Stimulated activated naive CD8-positive, alpha-beta T cell treated with anti-CD3 and anti-CD28 coated beads, Interleukin-15, Interleukin-2, amounts not matched to agents 100 U/mL and 50 U/mL, for 24 hours (primary cell): Measurements from ENCODE around the gene OVAAL.

Experiments used
- ATAC-seq: fragments of 150-1000 bp; cut with Tn5 transposase; one replicate; pipeline ENCODE4 v1.10.0; 2021
- DNase-seq: peaks from one replicate; pipeline ENCODE4 v3.0.0; 2021

The OVAAL gene

GRCh38 chr1:180571060-180571831 is 12.5 kb downstream of the OVAAL start:
- DNase-seq (no peak), ATAC-seq (no peak)

GRCh38 chr1:180571832-180572636 is 13.3 kb downstream of the OVAAL start:
- ATAC-seq, result peak; percentile 94
- DNase-seq, result peak; percentile 40

- no peak for DNase-seq
- no peak for ATAC-seq
These were observed 14.0 kb downstream of the OVAAL start for GRCh38 chr1:180572760-180573159.

- ATAC-seq, result no peak
These were observed 15.4 kb downstream of the OVAAL start for GRCh38 chr1:180574031-180574713.

GRCh38 chr1:180577361-180577760 is 18.6 kb downstream of the OVAAL start:
- DNase-seq (no peak), ATAC-seq (no peak)

More at GRCh38 chr1:180574031-180574713, 15.4 kb downstream of the OVAAL start:
- no peak for DNase-seq

- no peak for DNase-seq
- ATAC-seq, result no peak
These were observed 21.3 kb downstream of the OVAAL start for GRCh38 chr1:180579961-180580611.

- no peak for DNase-seq
- no peak for ATAC-seq
These were observed 22.9 kb downstream of the OVAAL start for GRCh38 chr1:180581635-180582039.

- ATAC-seq, result no peak
These were observed 26.1 kb downstream of the OVAAL start for GRCh38 chr1:180584869-180585268.

GRCh38 chr1:180585994-180586359 is 27.2 kb downstream of the OVAAL start:
- ATAC-seq (no peak), DNase-seq (no peak)

More at GRCh38 chr1:180584869-180585268, 26.1 kb downstream of the OVAAL start:
- no peak for DNase-seq

GRCh38 chr1:180586671-180587155 is 27.9 kb downstream of the OVAAL start:
- DNase-seq (no peak), ATAC-seq (no peak)

- DNase-seq (no peak), ATAC-seq (no peak)
These were observed 29.4 kb downstream of the OVAAL start for GRCh38 chr1:180588121-180588520.

GRCh38 chr1:180590889-180591288 is 32.1 kb downstream of the OVAAL start:
- no peak for DNase-seq
- no peak for ATAC-seq

GRCh38 chr1:180593382-180593781 is 34.6 kb downstream of the OVAAL start:
- no peak for ATAC-seq
- no peak for DNase-seq

- ATAC-seq (no peak), DNase-seq (no peak)
These were observed 36.0 kb downstream of the OVAAL start for GRCh38 chr1:180594723-180595122.

- no peak for ATAC-seq
These were observed 37.2 kb downstream of the OVAAL start for GRCh38 chr1:180595966-180596365.

GRCh38 chr1:180597520-180597919 is 38.8 kb downstream of the OVAAL start:
- ATAC-seq, result no peak
- no peak for DNase-seq

More at GRCh38 chr1:180595966-180596365, 37.2 kb downstream of the OVAAL start:
- DNase-seq, result no peak

GRCh38 chr1:180598333-180598974 is 39.7 kb downstream of the OVAAL start:
- ATAC-seq (no peak), DNase-seq (no peak)

GRCh38 chr1:180600343-180600742 is 41.6 kb downstream of the OVAAL start:
- ATAC-seq, result no peak

GRCh38 chr1:180601512-180601911 is 42.7 kb downstream of the OVAAL start:
- ATAC-seq (no peak), DNase-seq (no peak)

More at GRCh38 chr1:180600343-180600742, 41.6 kb downstream of the OVAAL start:
- no peak for DNase-seq

GRCh38 chr1:180603223-180603849 is 44.6 kb downstream of the OVAAL start:
- no peak for ATAC-seq
- no peak for DNase-seq

GRCh38 chr1:180603850-180604226 is 45.1 kb downstream of the OVAAL start:
- DNase-seq, result no peak
- no peak for ATAC-seq
